CD8-positive, alpha-beta memory T cell (primary cell): ENCODE measurements around the gene TM9SF4. TPM values are rescaled to one million over a fixed set of nuclear protein-coding genes. Genes with fewer than 3 reads are reported as not detected.
"Not testable (repeated sequence)": the region's sequence is repeated elsewhere in the genome, so short reads cannot be mapped to it uniquely, and the experiment has no call there.

ENCODE experiments used
- CTCF ChIA-PET: fragments of 350-600 bp; sonication (Branson Sonifier 250); formaldehyde crosslinking; loops from one replicate; lab custom pipeline; 2021; ENCODE audit warnings: antibody characterized with exemption; lab: Charles Lee
- POLR2A ChIA-PET: fragments of 350-600 bp; sonication (Branson Sonifier 250); formaldehyde crosslinking; loops from one replicate; lab custom pipeline; 2021; ENCODE audit warnings: antibody characterized with exemption; lab: Charles Lee
- DNase-seq, 5 donors: peaks; one replicate each; pipeline versions ENCODE4 v3.0.0 to v3.0.0-alpha.2; 2020 to 2022; ENCODE audit warnings: mixed read lengths in 1 of 5
- H3K27ac ChIP-seq: one replicate; pipeline ENCODE4 v1.7.0; 2013; ENCODE audit warnings: low read depth, mild to moderate bottlenecking, low read length, moderate library complexity
- H3K27me3 ChIP-seq: 2 replicates; pipeline ENCODE4 v1.7.0; 2013; ENCODE audit warnings: low read length, mild to moderate bottlenecking; ENCODE audit not compliant: insufficient read depth, poor library complexity, severe bottlenecking
- H3K36me3 ChIP-seq: 2 replicates; pipeline ENCODE4 v1.7.0; 2013; ENCODE audit warnings: mild to moderate bottlenecking, low read length, moderate library complexity; ENCODE audit not compliant: insufficient read depth
- H3K4me1 ChIP-seq: 2 replicates; pipeline ENCODE4 v1.7.0; 2013; ENCODE audit warnings: mild to moderate bottlenecking, low read length, moderate library complexity; ENCODE audit not compliant: insufficient read depth
- H3K4me3 ChIP-seq: 2 replicates; pipeline ENCODE4 v1.7.0; 2013; ENCODE audit warnings: mild to moderate bottlenecking, low read length
- H3K9me3 ChIP-seq: 2 replicates; pipeline ENCODE4 v1.7.0; 2013; ENCODE audit warnings: mild to moderate bottlenecking, low read length
- H3K27ac Mint-ChIP-seq, 8 donors: one replicate each; pipeline ENCODE4 v1.8.0; 2020 to 2021; ENCODE audit warnings: mixed read lengths in 8 of 8, mild to moderate bottlenecking in 6 of 8, inconsistent platforms in 3 of 8, moderate library complexity in 3 of 8
- H3K27me3 Mint-ChIP-seq, 2 donors: one replicate each; pipeline ENCODE4 v1.8.0; 2020 to 2021; ENCODE audit warnings: mixed read lengths in 2 of 2, mild to moderate bottlenecking in 1 of 2, moderate library complexity in 1 of 2
- H3K36me3 Mint-ChIP-seq, 3 donors: one replicate each; pipeline ENCODE4 v1.8.0; 2020 to 2021; ENCODE audit warnings: mixed read lengths in 3 of 3, inconsistent platforms in 1 of 3, mild to moderate bottlenecking in 1 of 3
- H3K4me1 Mint-ChIP-seq, 3 donors: one replicate each; pipeline ENCODE4 v1.8.0; 2020 to 2021; ENCODE audit warnings: mixed read lengths in 3 of 3, inconsistent platforms in 1 of 3, mild to moderate bottlenecking in 1 of 3
- H3K4me3 Mint-ChIP-seq, 7 donors: one replicate each; pipeline ENCODE4 v1.8.0; 2020 to 2021; ENCODE audit warnings: mixed read lengths in 7 of 7, mild to moderate bottlenecking in 6 of 7, moderate library complexity in 4 of 7, inconsistent platforms in 2 of 7
- H3K9me3 Mint-ChIP-seq, 5 donors: one replicate each; pipeline ENCODE4 v1.8.0; 2020 to 2022; ENCODE audit warnings: mixed read lengths in 5 of 5, mild to moderate bottlenecking in 3 of 5, moderate library complexity in 2 of 5, inconsistent platforms in 1 of 5
- polyA plus RNA-seq: library from polyadenylated mRNA; unstranded; fragments of 300-500 nt; fragmentation: Illumina TruSeq; gene quantifications from one replicate; pipeline ENCODE4 v1.2.3, GENCODE V29; 2021
- total RNA-seq, 2 experiments: library from RNA; stranded (reverse); gene quantifications; one replicate each; pipeline ENCODE4 v1.2.3, GENCODE V29; 2021

The TM9SF4 gene
- total and polyA plus RNA-seq, 3 experiments from 2014 or later = 44.0 to 49.8 (median 48.0) TPM

- peak in 1 of 5 donors; percentile 14 for DNase-seq
- no peak overlapping the region for H3K4me3 Mint-ChIP-seq
- CTCF ChIA-PET = no interaction called here
- H3K4me1 Mint-ChIP-seq = no peaks in the 10 kb centered on the region
- H3K27ac Mint-ChIP-seq = peak overlapping the region in 1 of 8 donors; percentile 22
- no peaks in the 10 kb centered on the region for H3K27me3 ChIP-seq
- no peaks in the 10 kb centered on the region for H3K4me1 ChIP-seq
- H3K27ac ChIP-seq = no peak overlapping the region
- H3K27me3 Mint-ChIP-seq = peaks cover 0 to 2% of the 10 kb centered on the region in 2 donors
- H3K9me3 ChIP-seq = no peaks in the 10 kb centered on the region
- peaks cover 23% of the 10 kb centered on the region for H3K36me3 ChIP-seq
- no peak overlapping the region for H3K4me3 ChIP-seq
- H3K36me3 Mint-ChIP-seq = peaks cover 4 to 77% (median 30%) of the 10 kb centered on the region in 3 donors
- no peaks in the 10 kb centered on the region for H3K9me3 Mint-ChIP-seq
- POLR2A ChIA-PET = no interaction called here
Measured at GRCh38 chr20:32163951-32164350, 54.4 kb downstream of the TM9SF4 start.

DNA sequence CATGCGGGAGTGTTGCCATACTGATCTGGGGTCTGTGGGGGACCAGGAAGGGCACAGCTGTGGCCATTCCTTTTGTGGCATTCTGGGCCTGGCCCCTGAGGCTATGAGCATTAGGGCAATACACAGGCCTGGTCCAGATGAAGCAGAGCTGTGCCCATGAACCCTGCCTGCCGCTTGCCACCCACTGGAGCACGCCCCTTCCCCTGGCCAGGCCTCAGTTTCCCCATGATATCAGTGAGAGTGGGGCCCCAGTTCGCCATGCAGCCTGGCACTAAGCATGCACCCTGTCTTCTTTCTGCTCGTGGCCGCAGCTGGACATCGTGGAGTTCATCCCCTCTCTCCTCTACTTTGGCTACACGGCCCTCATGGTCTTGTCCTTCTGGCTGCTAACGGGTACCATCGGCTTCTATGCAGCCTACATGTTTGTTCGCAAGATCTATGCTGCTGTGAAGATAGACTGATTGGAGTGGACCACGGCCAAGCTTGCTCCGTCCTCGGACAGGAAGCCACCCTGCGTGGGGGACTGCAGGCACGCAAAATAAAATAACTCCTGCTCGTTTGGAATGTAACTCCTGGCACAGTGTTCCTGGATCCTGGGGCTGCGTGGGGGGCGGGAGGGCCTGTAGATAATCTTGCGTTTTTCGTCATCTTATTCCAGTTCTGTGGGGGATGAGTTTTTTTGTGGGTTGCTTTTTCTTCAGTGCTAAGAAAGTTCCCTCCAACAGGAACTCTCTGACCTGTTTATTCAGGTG, 55.6 kb downstream of the TM9SF4 start:
- peak overlapping the region in 4 of 8 donors; percentile 17 to 72 (median 37) for H3K27ac Mint-ChIP-seq
- no peaks in the 10 kb centered on the region for H3K4me1 ChIP-seq
- DNase-seq = peak in 1 of 5 donors; percentile 24
- H3K4me3 Mint-ChIP-seq = no peak overlapping the region
- peaks cover 4 to 66% (median 30%) of the 10 kb centered on the region in 3 donors for H3K36me3 Mint-ChIP-seq
- H3K9me3 Mint-ChIP-seq = no peaks in the 10 kb centered on the region
- no peak overlapping the region for H3K4me3 ChIP-seq
- peaks cover 23% of the 10 kb centered on the region for H3K36me3 ChIP-seq
- ChIA-PET POLR2A (no interaction called here), CTCF (no interaction called here)
- no peak overlapping the region for H3K27ac ChIP-seq
- H3K4me1 Mint-ChIP-seq = no peaks in the 10 kb centered on the region
- no peaks in the 10 kb centered on the region for H3K27me3 ChIP-seq
- no peaks in the 10 kb centered on the region for H3K9me3 ChIP-seq
- peaks cover 0 to 2% of the 10 kb centered on the region in 2 donors for H3K27me3 Mint-ChIP-seq

GRCh38 chr20:32165836-32166545, 56.5 kb downstream of the TM9SF4 start:
- Mint-ChIP-seq H3K9me3 (no peaks in the 10 kb centered on the region), H3K27ac (peak overlapping the region in 5 of 8 donors; percentile 17 to 66 (median 51)), H3K4me3 (no peak overlapping the region), H3K36me3 (peaks cover 4 to 60% (median 28%) of the 10 kb centered on the region in 3 donors), H3K27me3 (peaks cover 0 to 2% of the 10 kb centered on the region in 2 donors), H3K4me1 (no peaks in the 10 kb centered on the region)
- ChIA-PET POLR2A (no interaction called here), CTCF (no interaction called here)
- no peaks in the 10 kb centered on the region for H3K27me3 ChIP-seq
- peak in 1 of 5 donors; percentile 19 for DNase-seq
- H3K27ac ChIP-seq = no peak overlapping the region
- no peaks in the 10 kb centered on the region for H3K9me3 ChIP-seq
- no peak overlapping the region for H3K4me3 ChIP-seq
- peaks cover 22% of the 10 kb centered on the region for H3K36me3 ChIP-seq
- H3K4me1 ChIP-seq = no peaks in the 10 kb centered on the region

- peak in 1 of 5 donors; percentile 26 for DNase-seq
- Histone ChIP-seq H3K27ac (no peak overlapping the region), H3K4me1 (no peaks in the 10 kb centered on the region), H3K4me3 (no peak overlapping the region), H3K9me3 (no peaks in the 10 kb centered on the region), H3K36me3 (peaks cover 9% of the 10 kb centered on the region), H3K27me3 (no peaks in the 10 kb centered on the region)
- CTCF ChIA-PET = no interaction called here
- H3K9me3 Mint-ChIP-seq = no peaks in the 10 kb centered on the region
- no peak overlapping the region for H3K4me3 Mint-ChIP-seq
- H3K4me1 Mint-ChIP-seq = no peaks in the 10 kb centered on the region
- POLR2A ChIA-PET = no interaction called here
- H3K27me3 Mint-ChIP-seq = no peaks in the 10 kb centered on the region
- peak overlapping the region in 3 of 8 donors; percentile 10 to 56 (median 35) for H3K27ac Mint-ChIP-seq
- peaks cover 4 to 44% (median 19%) of the 10 kb centered on the region in 3 donors for H3K36me3 Mint-ChIP-seq
Measured at GRCh38 chr20:32167552-32167951, 58.0 kb downstream of the TM9SF4 start.

GRCh38 chr20:32168184-32168910, 58.8 kb downstream of the TM9SF4 start:
- no peak for DNase-seq
- Mint-ChIP-seq H3K4me3 (no peak overlapping the region), H3K36me3 (peaks cover 4 to 39% (median 17%) of the 10 kb centered on the region in 3 donors), H3K4me1 (no peaks in the 10 kb centered on the region), H3K27ac (peak overlapping the region in 2 of 8 donors; percentile 47 to 77), H3K9me3 (no peaks in the 10 kb centered on the region), H3K27me3 (no peaks in the 10 kb centered on the region)
- Histone ChIP-seq H3K36me3 (peaks cover 9% of the 10 kb centered on the region), H3K9me3 (no peaks in the 10 kb centered on the region), H3K27ac (no peak overlapping the region), H3K4me1 (no peaks in the 10 kb centered on the region), H3K4me3 (no peak overlapping the region), H3K27me3 (no peaks in the 10 kb centered on the region)
- POLR2A ChIA-PET = no interaction called here
- CTCF ChIA-PET = no interaction called here

GRCh38 chr20:32177696-32178095, 68.2 kb downstream of the TM9SF4 start:
- H3K9me3 ChIP-seq, H3K36me3 ChIP-seq, POLR2A ChIA-PET, H3K27ac Mint-ChIP-seq, H3K4me3 Mint-ChIP-seq, DNase-seq, H3K4me3 ChIP-seq, H3K4me1 ChIP-seq, H3K4me1 Mint-ChIP-seq, CTCF ChIA-PET, H3K27me3 ChIP-seq, H3K36me3 Mint-ChIP-seq, H3K27me3 Mint-ChIP-seq, H3K9me3 Mint-ChIP-seq, H3K27ac ChIP-seq: not testable (repeated sequence)

DNA sequence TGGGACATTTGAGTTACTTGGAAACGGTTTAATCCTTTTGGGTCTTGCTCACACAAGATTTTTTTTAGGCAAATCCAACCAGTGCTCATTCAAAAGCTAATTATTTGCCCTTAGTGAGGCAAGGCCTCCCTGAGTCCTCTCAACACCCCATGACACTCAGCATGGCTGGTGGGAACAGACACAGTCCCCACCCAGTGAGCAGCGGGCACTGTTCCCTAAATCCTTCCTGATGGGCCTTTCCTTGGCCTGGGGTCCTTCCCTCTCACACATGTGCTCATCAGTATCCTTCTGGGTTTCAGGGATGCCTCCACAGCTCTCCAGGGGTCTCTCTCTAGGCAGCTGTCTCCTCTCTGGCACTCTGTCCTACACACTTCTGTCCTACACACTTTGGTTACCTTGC, 70.0 kb downstream of the TM9SF4 start:
- ChIA-PET CTCF (no interaction called here), POLR2A (no interaction called here)
- Mint-ChIP-seq H3K36me3 (no peaks in the 10 kb centered on the region), H3K27me3 (peaks cover 0 to 2% of the 10 kb centered on the region in 2 donors), H3K4me1 (no peaks in the 10 kb centered on the region), H3K4me3 (no peak overlapping the region), H3K27ac (no peak overlapping the region), H3K9me3 (no peaks in the 10 kb centered on the region)
- no peak overlapping the region for H3K27ac ChIP-seq
- no peaks in the 10 kb centered on the region for H3K9me3 ChIP-seq
- H3K27me3 ChIP-seq = no peaks in the 10 kb centered on the region
- no peak overlapping the region for H3K4me3 ChIP-seq
- DNase-seq = no peak
- H3K36me3 ChIP-seq = no peaks in the 10 kb centered on the region
- no peaks in the 10 kb centered on the region for H3K4me1 ChIP-seq

DNA sequence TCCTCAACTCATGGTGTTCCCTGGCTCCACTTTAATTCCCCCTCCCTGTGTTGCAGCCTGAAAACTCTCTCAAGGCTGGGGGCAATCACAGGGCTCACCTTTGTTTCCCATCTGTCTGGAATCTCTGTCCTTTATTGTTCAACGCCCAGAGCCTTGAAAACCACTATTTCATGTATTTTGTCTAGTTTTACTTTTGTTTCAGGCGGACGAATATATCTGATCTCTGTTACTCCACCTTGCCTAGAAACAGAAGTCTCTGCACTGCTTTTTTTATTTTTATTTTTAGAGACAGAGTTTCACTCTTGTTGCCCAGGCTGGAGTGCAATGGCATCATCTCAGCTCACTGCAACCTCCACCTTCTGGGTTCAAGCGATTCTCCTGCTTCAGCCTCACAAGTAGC, 70.4 kb downstream of the TM9SF4 start:
- Mint-ChIP-seq H3K4me3 (no peak overlapping the region), H3K4me1 (no peaks in the 10 kb centered on the region), H3K27me3 (peaks cover 0 to 2% of the 10 kb centered on the region in 2 donors), H3K9me3 (no peaks in the 10 kb centered on the region), H3K27ac (peak overlapping the region in 1 of 8 donors; percentile 71), H3K36me3 (no peaks in the 10 kb centered on the region)
- H3K36me3 ChIP-seq = no peaks in the 10 kb centered on the region
- DNase-seq = no peak
- no peaks in the 10 kb centered on the region for H3K4me1 ChIP-seq
- H3K9me3 ChIP-seq = no peaks in the 10 kb centered on the region
- ChIA-PET POLR2A (no interaction called here), CTCF (no interaction called here)
- no peak overlapping the region for H3K4me3 ChIP-seq
- H3K27me3 ChIP-seq = no peaks in the 10 kb centered on the region
- no peak overlapping the region for H3K27ac ChIP-seq
